DND-41 (cell line): Measurements from ENCODE around the gene NBPF6.
"Not testable (repeated sequence)": the region's sequence is repeated elsewhere in the genome, so short reads cannot be mapped to it uniquely, and the experiment has no call there.

ENCODE experiments used
- EZH2 ChIP-seq: IDR thresholded peaks from 3 replicates; pipeline ENCODE4 v1.6.1; 2012; ENCODE audit warnings: borderline replicate concordance, low read depth, mild to moderate bottlenecking, moderate library complexity, low read length, inconsistent platforms; ENCODE audit not compliant: severe bottlenecking
- TF ChIP-seq, protein P1 (sequence below): IDR thresholded peaks from 2 replicates; pipeline ENCODE4 v1.5.1; 2012; ENCODE audit warnings: borderline replicate concordance, low read length, moderate library complexity, mild to moderate bottlenecking; ENCODE audit not compliant: poor library complexity, severe bottlenecking; ENCODE audit errors: extremely low read depth

DNA sequence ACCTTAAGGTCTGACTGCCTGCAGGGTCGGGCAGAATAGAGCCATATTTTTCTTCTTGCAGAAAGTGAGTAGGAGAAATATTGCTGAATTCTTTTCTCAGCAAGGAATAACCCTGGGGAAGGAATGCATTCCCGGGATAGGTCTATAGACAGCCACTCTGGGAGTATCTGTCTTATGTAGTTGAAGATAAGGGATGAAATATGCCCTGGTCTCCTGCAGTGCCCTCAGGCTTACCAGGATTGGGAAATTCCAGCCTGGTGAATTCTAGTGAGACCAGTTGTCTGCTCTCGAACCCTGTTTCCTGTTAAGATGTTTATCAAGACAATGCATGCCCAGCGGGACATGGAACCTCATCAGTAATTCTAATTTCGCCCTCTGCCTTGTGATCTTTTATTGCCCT lies 35.8 kb downstream of the NBPF6 start:
- TF ChIP-seq, protein P1, sequence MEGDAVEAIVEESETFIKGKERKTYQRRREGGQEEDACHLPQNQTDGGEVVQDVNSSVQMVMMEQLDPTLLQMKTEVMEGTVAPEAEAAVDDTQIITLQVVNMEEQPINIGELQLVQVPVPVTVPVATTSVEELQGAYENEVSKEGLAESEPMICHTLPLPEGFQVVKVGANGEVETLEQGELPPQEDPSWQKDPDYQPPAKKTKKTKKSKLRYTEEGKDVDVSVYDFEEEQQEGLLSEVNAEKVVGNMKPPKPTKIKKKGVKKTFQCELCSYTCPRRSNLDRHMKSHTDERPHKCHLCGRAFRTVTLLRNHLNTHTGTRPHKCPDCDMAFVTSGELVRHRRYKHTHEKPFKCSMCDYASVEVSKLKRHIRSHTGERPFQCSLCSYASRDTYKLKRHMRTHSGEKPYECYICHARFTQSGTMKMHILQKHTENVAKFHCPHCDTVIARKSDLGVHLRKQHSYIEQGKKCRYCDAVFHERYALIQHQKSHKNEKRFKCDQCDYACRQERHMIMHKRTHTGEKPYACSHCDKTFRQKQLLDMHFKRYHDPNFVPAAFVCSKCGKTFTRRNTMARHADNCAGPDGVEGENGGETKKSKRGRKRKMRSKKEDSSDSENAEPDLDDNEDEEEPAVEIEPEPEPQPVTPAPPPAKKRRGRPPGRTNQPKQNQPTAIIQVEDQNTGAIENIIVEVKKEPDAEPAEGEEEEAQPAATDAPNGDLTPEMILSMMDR, result not testable (repeated sequence)
- TF ChIP-seq EZH2, result not testable (repeated sequence)
